ENCODE results near the gene OR1Q1.
"Not testable (repeated sequence)": the region's sequence is repeated elsewhere in the genome, so short reads cannot be mapped to it uniquely, and the experiment has no call there.

Gene OR1Q1, protein sequence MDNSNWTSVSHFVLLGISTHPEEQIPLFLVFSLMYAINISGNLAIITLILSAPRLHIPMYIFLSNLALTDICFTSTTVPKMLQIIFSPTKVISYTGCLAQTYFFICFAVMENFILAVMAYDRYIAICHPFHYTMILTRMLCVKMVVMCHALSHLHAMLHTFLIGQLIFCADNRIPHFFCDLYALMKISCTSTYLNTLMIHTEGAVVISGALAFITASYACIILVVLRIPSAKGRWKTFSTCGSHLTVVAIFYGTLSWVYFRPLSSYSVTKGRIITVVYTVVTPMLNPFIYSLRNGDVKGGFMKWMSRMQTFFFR

DNA sequence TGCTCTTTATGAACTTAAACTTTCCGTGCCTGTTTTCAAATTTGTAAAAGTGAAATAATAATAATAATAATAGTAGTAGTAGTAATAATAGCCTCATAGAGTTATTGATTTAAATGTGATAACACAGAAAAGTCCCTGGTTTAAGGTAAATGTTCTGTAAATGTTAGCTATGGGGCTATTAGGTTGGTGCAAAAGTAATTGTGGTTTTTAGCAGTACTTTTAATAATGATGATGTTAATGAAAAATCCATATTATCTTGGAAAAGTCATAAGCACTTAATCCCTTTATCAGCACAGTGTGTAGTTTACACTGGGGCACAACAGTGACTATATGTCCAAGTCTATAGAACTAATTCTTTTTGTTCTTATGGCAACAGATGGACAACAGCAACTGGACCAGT lies at the start of gene OR1Q1:
TSS of gene OR1Q1 (plus strand) at position 377 of the 400 bp plus-strand sequence. CDS start at position 377, 0 bp downstream.
- DNase-seq (ENCODE audit: low spot score): no peak

DNA sequence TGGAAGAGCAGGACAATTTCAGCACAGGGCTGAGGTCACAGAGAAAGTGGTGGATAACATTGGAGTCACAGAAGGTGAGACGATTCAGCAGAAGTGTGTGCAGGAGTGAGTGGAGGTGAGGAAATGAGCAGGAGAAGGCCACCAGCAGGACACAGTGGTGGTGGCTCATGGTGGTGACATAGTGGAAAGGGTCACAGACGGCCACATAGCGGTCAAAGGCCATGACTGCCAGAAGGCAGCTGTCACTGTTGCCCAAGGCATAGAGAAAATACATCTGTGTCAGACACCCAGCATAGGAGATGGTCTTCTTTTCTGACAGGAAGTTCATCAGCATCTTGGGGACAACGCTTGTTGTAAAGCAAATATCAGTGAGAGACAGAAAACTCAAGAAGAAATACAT lies 46.6 kb upstream of the OR1Q1 start:
- no peak for DNase-seq (ENCODE audit: low spot score)

DNA sequence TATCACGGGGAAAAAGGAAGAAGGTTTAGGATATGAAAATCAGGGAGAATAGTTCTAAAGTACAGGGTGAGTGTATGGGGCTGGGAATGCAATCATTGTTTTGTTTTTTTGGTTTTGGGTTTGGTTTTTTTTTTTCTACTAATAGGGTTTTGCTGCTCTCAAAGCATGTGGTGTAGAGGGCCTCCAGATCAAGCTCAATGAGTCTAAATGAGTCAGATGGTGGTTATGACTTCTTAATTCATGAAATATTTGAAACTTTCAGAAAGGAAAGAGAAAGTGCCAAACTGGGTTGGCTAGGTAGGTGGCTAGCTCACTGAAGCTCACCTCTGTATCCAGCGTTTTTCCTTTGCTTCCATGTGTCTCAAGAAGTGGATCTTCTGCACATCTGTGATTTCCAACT lies 42.1 kb upstream of the OR1Q1 start:
- DNase-seq (ENCODE audit: low spot score): no peak

DNA sequence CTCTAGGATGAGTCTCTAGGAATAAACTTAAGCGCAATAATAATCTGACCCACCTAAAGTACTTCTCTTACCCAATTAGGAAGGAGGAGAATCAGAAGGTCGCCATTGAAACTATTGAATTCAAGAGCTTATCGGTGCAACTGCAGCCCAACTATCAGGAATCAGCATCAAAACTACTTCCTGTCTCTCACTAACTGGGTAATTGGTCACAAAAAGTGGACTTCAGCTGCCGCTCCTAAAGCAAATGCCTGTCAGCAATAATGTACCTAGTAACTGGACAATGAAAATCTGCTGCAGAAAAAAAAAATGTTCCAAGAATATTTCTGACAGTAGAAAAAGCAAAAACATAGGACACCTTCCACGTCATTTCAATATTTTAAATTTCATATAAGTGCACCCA lies 34.7 kb upstream of the OR1Q1 start:
- no peak for DNase-seq (ENCODE audit: low spot score)

DNA sequence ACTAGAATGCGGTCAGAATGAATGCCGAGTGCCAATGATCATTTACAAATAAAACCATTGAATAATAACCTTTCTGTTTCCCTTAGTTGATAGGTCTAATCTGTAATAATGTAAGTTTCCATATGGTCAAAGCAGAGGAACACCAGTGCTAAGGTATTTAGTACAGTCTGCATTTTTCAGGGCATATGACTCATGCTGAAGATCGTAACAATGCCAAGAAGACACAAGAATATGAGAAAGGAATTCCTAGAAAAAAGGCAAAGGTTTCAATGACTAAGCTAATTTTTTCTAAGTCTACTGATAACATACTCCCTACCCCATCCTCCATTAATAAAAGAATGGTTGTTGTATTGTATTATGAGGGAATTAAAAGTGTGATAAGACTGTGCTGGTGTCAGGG lies 34.2 kb upstream of the OR1Q1 start:
- no peak for DNase-seq (ENCODE audit: low spot score)

DNA sequence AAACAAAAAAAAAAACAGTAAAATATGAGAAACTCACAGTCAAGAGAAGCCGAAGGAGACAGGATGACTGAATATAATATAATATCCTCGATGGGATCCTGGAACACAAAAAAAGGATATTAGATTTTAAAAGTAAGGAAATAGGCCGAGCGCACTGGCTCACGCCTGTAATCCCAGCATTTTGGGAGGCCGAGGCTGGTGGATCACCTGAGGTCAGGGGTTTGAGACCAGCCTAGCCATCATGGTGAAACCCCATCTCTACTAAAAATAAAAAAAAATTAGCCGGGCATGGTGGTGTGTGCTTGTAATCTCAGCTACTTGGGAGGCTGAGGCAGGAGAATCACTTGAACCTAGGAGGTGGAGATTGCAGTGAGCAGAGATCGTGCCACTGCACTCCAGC lies 31.3 kb upstream of the OR1Q1 start, which contains the start of gene OR1L8:
TSS of gene OR1L8 (minus strand) at position 101 of the 400 bp plus-strand sequence. CDS start 14,907 bp downstream, outside the sequence.
- DNase-seq (ENCODE audit: low spot score): not testable (repeated sequence)

DNA sequence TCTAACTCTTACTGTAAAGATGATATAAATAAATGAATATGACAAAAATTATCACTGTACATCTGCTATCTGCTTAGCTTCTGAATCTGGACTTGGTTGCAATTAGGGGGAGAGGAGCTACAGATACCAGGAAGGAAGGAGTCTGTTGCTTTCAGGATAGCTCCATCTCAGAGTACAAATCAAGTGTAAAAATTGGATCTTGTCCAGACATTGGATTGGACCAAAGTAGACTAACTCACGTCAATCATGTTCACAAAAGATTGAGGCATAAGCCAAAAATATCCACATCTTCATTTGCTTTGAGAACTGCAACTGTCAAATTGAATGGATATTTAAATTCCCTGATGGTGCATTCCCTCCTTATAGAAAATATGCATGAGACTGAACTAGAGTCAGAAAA lies 8.8 kb upstream of the OR1Q1 start:
- DNase-seq (ENCODE audit: low spot score): no peak

DNA sequence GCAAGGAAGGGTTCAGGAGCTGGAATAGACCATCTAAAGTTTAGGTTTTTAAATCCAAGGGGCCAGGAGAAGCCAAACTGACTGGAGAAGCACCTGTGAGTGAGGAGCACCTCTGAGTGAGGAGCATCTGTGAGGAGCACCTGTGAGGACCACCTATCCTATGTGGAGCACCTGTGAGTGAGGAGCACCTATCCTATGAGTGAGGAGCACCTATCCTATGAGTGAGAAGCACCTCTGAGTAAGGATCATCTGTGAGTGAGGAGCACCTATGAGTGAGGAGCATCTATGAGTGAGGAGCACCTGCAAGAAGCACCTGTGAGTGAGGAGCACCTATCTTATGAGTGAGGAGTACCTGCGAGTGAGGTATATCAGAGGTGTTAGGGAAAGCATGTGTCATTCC lies 8.0 kb upstream of the OR1Q1 start:
- DNase-seq (ENCODE audit: low spot score): no peak

DNA sequence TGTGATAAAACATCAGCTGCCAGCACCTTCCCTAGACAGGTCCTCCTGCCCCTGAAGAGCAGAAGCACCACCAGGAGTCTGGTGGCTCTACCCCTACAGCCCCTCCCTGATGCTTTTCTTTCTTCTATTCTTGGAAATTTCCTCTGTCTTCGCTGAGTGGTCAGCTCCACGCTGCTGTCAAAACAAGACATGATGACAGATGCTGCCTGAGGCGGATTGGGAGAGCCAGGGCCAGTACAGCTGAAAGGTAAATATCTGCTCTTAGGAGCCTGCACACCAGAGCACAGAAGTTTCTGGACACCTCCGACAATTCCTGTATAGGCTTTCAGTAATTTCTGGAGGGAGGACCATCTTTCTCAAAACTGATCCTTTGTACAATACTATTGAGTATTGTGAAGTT lies 4.7 kb upstream of the OR1Q1 start:
- DNase-seq (ENCODE audit: low spot score): no peak

DNA sequence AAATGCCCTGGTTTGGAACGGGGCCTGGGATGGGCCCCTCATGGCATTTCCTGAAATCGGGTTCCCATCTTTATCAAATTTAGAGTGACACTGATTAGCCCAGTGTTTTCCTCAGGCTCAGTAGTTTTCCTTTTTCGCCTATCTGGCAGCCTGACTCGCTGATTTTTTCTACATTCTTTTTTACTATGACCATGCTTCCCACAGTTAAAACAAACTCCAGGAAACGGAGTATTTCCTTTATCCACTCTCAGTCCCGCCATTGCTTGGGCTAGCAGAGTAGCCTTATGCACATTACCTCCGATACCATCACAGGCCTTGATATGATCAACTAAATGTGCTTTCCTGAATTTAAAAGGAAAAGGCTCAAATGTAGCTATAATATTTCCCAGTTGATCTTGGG lies 5.5 kb downstream of the OR1Q1 start:
- DNase-seq (ENCODE audit: low spot score): no peak

DNA sequence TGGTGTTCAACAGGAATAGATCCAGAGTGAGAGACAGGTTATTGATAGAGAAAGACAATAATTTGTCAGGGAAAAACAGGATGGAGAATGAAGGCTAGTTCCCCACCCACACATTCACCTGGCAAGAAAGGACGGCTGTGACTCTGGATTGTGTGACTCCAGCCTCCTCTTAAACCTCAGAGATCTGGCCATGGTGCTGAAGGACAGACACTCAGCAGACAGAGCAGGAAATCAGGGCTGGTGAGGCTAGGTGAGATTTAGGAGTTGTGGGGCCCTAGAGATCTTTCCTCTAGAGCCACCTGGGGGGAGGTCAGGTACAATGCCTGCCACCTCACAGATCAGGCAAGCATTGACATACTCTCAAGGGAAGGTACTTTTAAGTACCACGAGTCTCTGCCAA lies 27.7 kb downstream of the OR1Q1 start:
- no peak for DNase-seq (ENCODE audit: low spot score)

DNA sequence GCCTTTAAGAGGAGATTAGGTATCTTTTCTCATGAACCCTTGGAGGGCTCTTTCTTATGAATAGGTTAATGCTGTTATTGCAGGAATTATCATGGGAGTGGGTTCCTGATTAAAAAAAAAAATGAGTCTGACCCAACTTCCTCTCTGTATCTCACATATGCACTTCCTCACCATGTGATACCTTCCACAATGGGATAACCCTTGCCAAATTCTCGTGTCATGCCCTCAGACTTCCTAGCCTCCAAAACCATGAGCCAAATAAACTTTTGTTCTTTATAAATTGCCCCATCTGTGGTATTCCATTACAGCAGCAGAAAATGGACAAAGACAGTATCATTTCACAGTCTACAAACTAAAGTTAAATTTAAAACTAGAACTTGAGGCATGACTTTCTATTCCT lies 41.8 kb downstream of the OR1Q1 start:
- no peak for DNase-seq (ENCODE audit: low spot score)

DNA sequence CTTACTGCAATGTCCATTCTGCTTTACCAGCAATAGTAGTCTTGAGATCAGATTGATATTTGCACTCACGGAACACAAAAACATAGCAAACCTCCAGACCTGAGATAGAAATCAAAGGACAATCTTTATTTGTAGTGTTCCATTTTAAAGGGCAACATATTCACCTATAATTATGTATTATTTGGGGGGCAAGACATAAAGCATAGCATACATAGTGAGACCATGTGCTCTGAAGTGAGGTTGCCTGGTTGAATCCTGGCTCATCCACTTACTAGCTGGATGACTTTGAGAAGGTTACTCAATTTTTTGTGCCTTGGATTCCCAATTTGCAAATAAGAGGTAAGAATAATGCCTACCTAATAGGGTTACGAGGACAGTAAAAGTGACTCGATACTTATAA lies 43.0 kb downstream of the OR1Q1 start, which contains the start of gene OR1B1:
TSS of gene OR1B1 (minus strand) at position 101 of the 400 bp plus-strand sequence.
- DNase-seq (ENCODE audit: low spot score): no peak

DNA sequence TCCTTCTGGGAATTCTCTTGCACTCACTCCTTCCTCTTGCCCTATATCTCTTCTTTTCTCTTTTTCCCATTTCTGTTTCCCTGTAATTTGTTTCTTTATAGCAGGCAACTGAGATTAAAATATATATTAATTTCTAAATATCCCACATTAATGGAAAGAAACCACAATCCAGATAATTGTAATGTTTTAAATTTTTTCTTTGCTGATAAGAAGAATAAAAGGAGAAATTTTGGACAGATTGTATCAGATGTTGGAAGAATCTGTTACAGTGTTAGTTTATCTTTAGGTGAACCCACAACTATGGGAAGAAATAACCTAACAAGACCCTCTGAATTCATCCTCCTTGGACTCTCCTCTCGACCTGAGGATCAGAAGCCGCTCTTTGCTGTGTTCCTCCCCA lies 46.9 kb downstream of the OR1Q1 start, which contains the start of gene OR1L1:
TSS of gene OR1L1 (plus strand) at position 301 of the 400 bp plus-strand sequence. CDS start at position 301, 0 bp downstream.
- no peak for DNase-seq (ENCODE audit: low spot score)

Data from CD4-positive, alpha-beta T cell treated with Interleukin-6 at 100 ng/mL for 8 hours (primary cell).